HepG2 (cell line): ENCODE measurements around the gene HSP90AB1. TPM values are rescaled to one million over a fixed set of nuclear protein-coding genes. Genes with fewer than 3 reads are reported as not detected.

Experiments
- ATAC-seq: fragments of 200-7000 bp; cut with Tn5 transposase; 3 replicates; pipeline ENCODE4 v1.9.1; 2020; ENCODE audit warnings: mild to moderate bottlenecking, moderate library complexity
- BruUV-seq: library from RNA; stranded (reverse); fragments of 400-500 nt; replicated peaks from 2 replicates; lab custom pipeline; 2021; lab: Mats Ljungman, UMichigan
- CTCF ChIA-PET: fragments of 300-600 bp; formaldehyde crosslinking; extraction: SDS; loops from one replicate; lab custom pipeline; 2021; ENCODE audit warnings: low total read pairs, inconsistent platforms, low intra/inter-chr PET ratio; lab: Yijun Ruan, JAX
- POLR2A ChIA-PET: fragments of 350-600 bp; sonication (Branson Sonifier 250); formaldehyde crosslinking; loops from one replicate; lab custom pipeline; 2020; ENCODE audit warnings: antibody characterized with exemption, inconsistent platforms; lab: Yijun Ruan, JAX
- DNase-seq: peaks from one replicate; pipeline ENCODE4 v3.0.0-alpha.2; 2015; ENCODE audit warnings: low spot score
- FAIRE-seq: peaks from 3 replicates; lab custom pipeline; 2011; peaks lifted over from hg19 to GRCh38; lab: Jason Lieb, UNC
- H2AFZ ChIP-seq: one replicate; pipeline ENCODE4 v1.6.1; 2011; ENCODE audit warnings: low read length, inconsistent platforms
- H3K27ac ChIP-seq: fragments of 300-600 bp; 3 replicates; pipeline ENCODE4 v1.8.0; 2011; ENCODE audit warnings: mixed run types, mild to moderate bottlenecking, mixed read lengths, low read length, inconsistent platforms; ENCODE audit not compliant: insufficient read depth; ENCODE audit errors: extremely low read length
- H3K27me3 ChIP-seq, 2 experiments: fragments of 200-600 bp in 1 of 2; 2 replicates in 1 of 2; 3 replicates in 1 of 2; pipeline versions ENCODE4 v1.6.0 to v1.8.0; 2011; ENCODE audit warnings: low read length in 2 of 2, mild to moderate bottlenecking in 2 of 2, moderate library complexity in 2 of 2, inconsistent platforms in 1 of 2; ENCODE audit not compliant: insufficient read depth in 2 of 2, control insufficient read depth in 1 of 2
- H3K36me3 ChIP-seq, 2 experiments: fragments of 200-600 bp in 1 of 2; replicated peaks in 1 of 2; 2 replicates in 1 of 2; 3 replicates in 1 of 2; pipeline versions ENCODE4 v1.5.1 to v1.8.0; 2011; ENCODE audit warnings: low read length in 2 of 2, inconsistent platforms in 1 of 2; ENCODE audit not compliant: insufficient read depth in 2 of 2, control insufficient read depth in 1 of 2
- H3K4me1 ChIP-seq: 2 replicates; pipeline ENCODE4 v1.5.1; 2012; ENCODE audit warnings: low read length, inconsistent platforms; ENCODE audit not compliant: insufficient read depth
- H3K4me2 ChIP-seq: 2 replicates; pipeline ENCODE4 v1.6.0; 2011; ENCODE audit warnings: low read depth, low read length, inconsistent platforms
- H3K4me3 ChIP-seq, 3 experiments: fragments of 200-600 bp in 1 of 3; sonication (generic), shearing (Covaris generic) in 1 of 3; replicated peaks in 1 of 3; 2 replicates each; pipeline ENCODE4 v1.5.1; 2011 to 2016; ENCODE audit warnings: low read length in 3 of 3, inconsistent platforms in 2 of 3, low read depth in 2 of 3, mild to moderate bottlenecking in 2 of 3, control low read depth in 1 of 3, mixed read lengths in 1 of 3; ENCODE audit not compliant: insufficient read depth in 1 of 3
- H3K79me2 ChIP-seq: one replicate; pipeline ENCODE4 v1.6.1; 2011; ENCODE audit warnings: low read length, inconsistent platforms; ENCODE audit not compliant: insufficient read depth
- H3K9ac ChIP-seq: 2 replicates; pipeline ENCODE4 v1.6.0; 2011; ENCODE audit warnings: mild to moderate bottlenecking, low read depth, low read length, inconsistent platforms; ENCODE audit not compliant: insufficient read depth
- H3K9me3 ChIP-seq: 2 replicates; pipeline ENCODE4 v1.5.1; 2012; ENCODE audit warnings: mild to moderate bottlenecking, low read length
- H4K20me1 ChIP-seq: 2 replicates; pipeline ENCODE4 v1.6.0; 2011; ENCODE audit warnings: inconsistent platforms, mild to moderate bottlenecking, low read length, moderate library complexity; ENCODE audit not compliant: insufficient read depth
- BHLHE40 ChIP-seq: IDR thresholded peaks from 2 replicates; pipeline ENCODE4 v1.6.1; 2011; ENCODE audit warnings: low read length, improper control_type of control experiment
- CHCHD3 ChIP-seq: sonication (generic); formaldehyde crosslinking; IDR thresholded peaks from 2 replicates; pipeline ENCODE4 v1.8.0; 2022; ENCODE audit warnings: mild to moderate bottlenecking, missing genetic modification reagents, moderate library complexity
- ETV6 ChIP-seq: sonication (generic); formaldehyde crosslinking; conservative IDR thresholded peaks from 2 replicates; pipeline ENCODE4 v1.4.0; 2020; ENCODE audit warnings: missing genetic modification reagents
- EZH2 ChIP-seq: conservative IDR thresholded peaks from 2 replicates; pipeline ENCODE4 v1.6.1; 2012; ENCODE audit warnings: mild to moderate bottlenecking, low read depth, low read length, moderate library complexity
- KDM1A ChIP-seq: IDR thresholded peaks from 2 replicates; pipeline ENCODE4 v1.6.1; 2016; ENCODE audit warnings: missing compliant biosample characterization
- MYC ChIP-seq: sonication (generic); formaldehyde crosslinking; IDR thresholded peaks from 2 replicates; pipeline ENCODE4 v1.9.0; 2021; ENCODE audit warnings: missing genetic modification reagents, borderline replicate concordance
- ZBTB1 ChIP-seq: sonication (generic); formaldehyde crosslinking; IDR thresholded peaks from 2 replicates; pipeline ENCODE4 v1.4.0; 2020; ENCODE audit warnings: missing genetic modification reagents, borderline replicate concordance
- ZNF75D ChIP-seq: sonication (generic); formaldehyde crosslinking; IDR thresholded peaks from 2 replicates; pipeline ENCODE4 v1.8.1; 2023; ENCODE audit warnings: missing genetic modification reagents, mild to moderate bottlenecking, borderline replicate concordance
- WGBS: methylation state at CpG from one replicate; pipeline ENCODE4 v1.1.6; 2017; ENCODE audit warnings: low lambda C conversion rate; 5-methylcytosine and 5-hydroxymethylcytosine counted together
- in situ Hi-C: cut with HindIII; loops from 2 replicates; pipeline ENCODE4 v1.10.0; 2017; ENCODE audit warnings: low pct_unique_long_range_greater_than_20kb; ENCODE audit not compliant: extremely low pct_ligation_motif_present
- intact Hi-C: fragments of 100-400 bp; cut with micrococcal nuclease; formaldehyde crosslinking; loops from one replicate; pipeline ENCODE4 v1.10.0; 2022; ENCODE audit not compliant: unreplicated experiment
- polyA plus RNA-seq, 8 experiments: library from polyadenylated mRNA; depleted of rRNA in 3 of 8; stranded (reverse) in 7 of 8; unstranded in 1 of 8; fragments of >200 nt; fragmentation: Illumina TruSeq in 4 of 8; extraction: Trizol in 4 of 8; gene quantifications; 2 replicates each; pipeline versions ENCODE4 v1.2.1 to v1.2.3, GENCODE V29; 2011 to 2016; ENCODE audit warnings: low read depth in 4 of 8, missing spikeins in 1 of 8, mixed read lengths in 1 of 8; ENCODE audit not compliant: insufficient read depth in 1 of 8
- total RNA-seq, 5 experiments: library from RNA; depleted of rRNA; stranded (reverse); fragments of >200 nt; fragmentation: Illumina TruSeq; extraction: Trizol; gene quantifications; 2 replicates each; pipeline ENCODE4 v1.2.3, GENCODE V29; 2016; ENCODE audit warnings: low read depth in 1 of 5

Gene HSP90AB1
- total and polyA plus RNA-seq, 2 of the 13 experiments (the other 11 are each of a cell fraction or from before 2014, with no cell fraction given), result 1,325 to 1,472 TPM

DNA sequence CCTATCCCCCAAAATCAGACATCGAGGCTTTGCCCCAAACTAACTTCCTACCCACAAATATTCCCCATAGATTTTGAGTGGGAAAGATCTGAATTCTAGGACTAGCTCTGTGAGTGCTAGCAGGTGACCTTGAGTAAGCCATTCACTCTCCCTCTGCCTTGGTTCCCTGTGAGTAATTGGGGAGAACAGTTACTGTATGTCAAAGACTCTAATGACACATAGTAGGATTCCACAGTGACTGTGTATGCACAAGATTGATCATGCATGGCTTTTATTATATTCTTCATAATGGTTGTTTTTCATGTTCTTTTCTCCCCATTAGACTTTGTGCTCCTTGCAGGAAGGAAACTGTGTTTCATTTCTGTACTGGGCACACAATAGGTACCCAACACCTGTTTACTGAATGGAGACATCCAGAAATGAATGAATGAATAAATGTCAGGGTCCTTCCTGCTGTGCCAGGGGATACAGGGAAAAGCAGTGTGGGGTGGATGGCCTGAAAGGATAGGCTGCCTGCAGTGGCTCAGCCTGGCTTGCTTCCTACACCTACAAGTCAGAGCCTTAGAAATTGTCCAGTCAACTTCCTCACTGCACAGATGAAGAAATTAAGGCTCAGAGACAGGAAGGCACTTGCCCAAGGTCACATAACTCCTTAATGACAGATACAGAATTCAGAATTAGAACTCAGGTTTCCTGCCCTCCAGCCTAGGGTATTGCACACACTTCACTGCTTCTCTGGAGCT is 22.4 kb downstream of the HSP90AB1 start:
- TF ChIP-seq ZBTB1 (CRISPR knock-in tag) (no peak), BHLHE40 (no peak), ETV6 (no peak), ZNF75D (CRISPR knock-in tag) (0 out of 2 replicates have a peak, but pooled peaks have one; percentile 25)
- intact Hi-C loops (no loop called here), in situ Hi-C loops (loop anchor here (5.0 kb wide), 1 partner anchor 43 kb away; the partner anchor contains the start of gene AARS2)
- no peak overlapping the region for H3K4me2 ChIP-seq
- no peaks in the 10 kb centered on the region for H3K9me3 ChIP-seq
- no peak overlapping the region for H3K4me3 ChIP-seq
- peaks cover 17 to 55% of the 10 kb centered on the region in 2 experiments; a peak in 4 of 5 replicates for H3K27me3 ChIP-seq
- ATAC-seq (no peak), FAIRE-seq (no peak), DNase-seq (no peak)
- H3K27ac ChIP-seq, result no peak overlapping the region
- CTCF ChIA-PET, result interaction anchor here (2.3 to 4.3 kb wide), 2 partner anchors 35 to 68 kb away, joined by 37 to 65 read pairs; no protein-coding TSS in a partner anchor
- BruUV-seq, result no TSS peak
- 0% methylated on average over 1 of the region's 1 CpG for WGBS
- POLR2A ChIA-PET, result interaction anchor here (1.1 to 1.8 kb wide), 3 partner anchors 12 to 23 kb away, joined by 3 to 7 read pairs (median 5); partner anchors contain the start of genes HSP90AB1 and SLC35B2
- H3K4me1 ChIP-seq, result peaks cover 20% of the 10 kb centered on the region; the same call in 1 of the 2 replicates
- no peak overlapping the region for H2AFZ ChIP-seq
- H3K36me3 ChIP-seq, result no peaks in the 10 kb centered on the region
- H3K79me2 ChIP-seq, result peaks cover 5% of the 10 kb centered on the region
- H3K9ac ChIP-seq, result no peak overlapping the region
- H4K20me1 ChIP-seq, result no peaks in the 10 kb centered on the region

GRCh38 chr6:44269921-44270525 is 23.1 kb downstream of the HSP90AB1 start, which contains the start of gene TMEM151B:
Gene TMEM151B (plus strand): TSS chr6:44270450. CDS start chr6:44270743, 293 bp downstream.
- Histone ChIP-seq H4K20me1 (no peaks in the 10 kb centered on the region), H3K36me3 (no peaks in the 10 kb centered on the region), H3K27me3 (peaks cover 17 to 59% of the 10 kb centered on the region in 2 experiments; a peak in 4 of 5 replicates), H3K27ac (no peak within 1 kb of the TSS), H3K79me2 (no peaks in the 10 kb centered on the region), H3K9me3 (no peaks in the 10 kb centered on the region), H3K4me2 (peak within 1 kb of the TSS; percentile 29; the same call in 1 of the 2 replicates), H3K9ac (no peak within 1 kb of the TSS), H3K4me1 (peaks cover 23% of the 10 kb centered on the region; the same call in 1 of the 2 replicates), H3K4me3 (peak within 1 kb of the TSS; percentile 33 to 62 (median 42); a peak in 5 of 6 replicates), H2AFZ (no peak within 1 kb of the TSS)
- DNase-seq (no peak), FAIRE-seq (no peak), ATAC-seq (no peak)
- in situ Hi-C loops, result loop anchor here (5.0 kb wide), 2 partner anchors 42 to 67 kb away; partner anchors contain the start of gene AARS2
- intact Hi-C loops, result no loop called here
- no peak for TF ChIP-seq KDM1A (CRISPR knock-in tag)
- no peak for TF ChIP-seq MYC (CRISPR knock-in tag)
- TF ChIP-seq CHCHD3, result no peak
- peak; percentile 97 for TF ChIP-seq EZH2
- ChIA-PET POLR2A (interaction anchor here (0.6 to 1.1 kb wide), 3 partner anchors 13 to 43 kb away, joined by 3 to 5 read pairs (median 3); partner anchors contain the start of genes AARS2, HSP90AB1 and SLC35B2), CTCF (interaction anchor here (4.3 kb wide), 1 partner anchor 68 kb away, joined by 65 read pairs; no protein-coding TSS in a partner anchor)
- 12% methylated on average over 16 of the region's 29 CpGs for WGBS
- BruUV-seq, result no TSS peak
